ENCODE measurements around the gene ZRANB3.

DNA sequence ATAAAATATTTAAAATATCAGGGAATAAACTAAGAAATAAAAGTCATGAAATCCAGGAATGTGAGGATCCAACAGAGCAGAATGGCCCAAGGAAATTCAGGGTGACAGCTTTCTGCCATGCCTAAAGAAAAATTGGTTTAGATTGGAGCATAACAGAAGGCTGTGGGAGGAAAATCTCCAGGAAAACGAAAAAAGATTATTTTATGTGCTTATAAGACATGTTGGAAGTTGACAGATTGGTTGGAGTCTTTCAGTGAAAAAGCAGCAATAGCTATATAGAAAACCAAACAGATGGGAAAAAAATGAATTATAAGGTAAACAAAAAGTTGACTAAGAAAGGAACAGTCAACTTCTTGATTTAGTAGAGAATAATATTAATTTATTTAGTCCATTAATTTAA is 203.9 kb downstream of the ZRANB3 start:
- TF ChIP-seq CTCF (IDR thresholded peaks at IDR 0.05; ENCODE audit: extremely low read depth in 1 of 2, insufficient read depth in 1 of 2, low read depth in 1 of 2, low read length in 2 of 2), result no peak
- no peak for TF ChIP-seq POLR2AphosphoS5 (IDR thresholded peaks at IDR 0.05; ENCODE audit: insufficient read depth, low read depth, low read length)
- TF ChIP-seq POLR2A (IDR thresholded peaks at IDR 0.05; ENCODE audit: low read depth, low read length), result no peak
- TF ChIP-seq, protein P1, sequence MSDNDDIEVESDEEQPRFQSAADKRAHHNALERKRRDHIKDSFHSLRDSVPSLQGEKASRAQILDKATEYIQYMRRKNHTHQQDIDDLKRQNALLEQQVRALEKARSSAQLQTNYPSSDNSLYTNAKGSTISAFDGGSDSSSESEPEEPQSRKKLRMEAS (IDR thresholded peaks at IDR 0.05; ENCODE audit: insufficient read depth, insufficient read length), result no peak
- no peak for TF ChIP-seq FOS (IDR thresholded peaks at IDR 0.05; ENCODE audit: borderline replicate concordance, insufficient read depth, low read length)
- TF ChIP-seq JUN (IDR thresholded peaks at IDR 0.05; ENCODE audit: borderline replicate concordance, insufficient read depth, insufficient read length, low read depth), result no peak
- no peak for TF ChIP-seq EZH2 (IDR thresholded peaks at IDR 0.05; ENCODE audit: borderline replicate concordance, low read depth, low read length, severe bottlenecking)

All from endothelial cell of umbilical vein (primary cell).